Retina (tissue), 1 donor: ENCODE data around the gene TTBK1.

Experiments used
- DNase-seq: peaks from one replicate; pipeline ENCODE4 v3.0.0-alpha.2; 2016

Gene TTBK1

DNA sequence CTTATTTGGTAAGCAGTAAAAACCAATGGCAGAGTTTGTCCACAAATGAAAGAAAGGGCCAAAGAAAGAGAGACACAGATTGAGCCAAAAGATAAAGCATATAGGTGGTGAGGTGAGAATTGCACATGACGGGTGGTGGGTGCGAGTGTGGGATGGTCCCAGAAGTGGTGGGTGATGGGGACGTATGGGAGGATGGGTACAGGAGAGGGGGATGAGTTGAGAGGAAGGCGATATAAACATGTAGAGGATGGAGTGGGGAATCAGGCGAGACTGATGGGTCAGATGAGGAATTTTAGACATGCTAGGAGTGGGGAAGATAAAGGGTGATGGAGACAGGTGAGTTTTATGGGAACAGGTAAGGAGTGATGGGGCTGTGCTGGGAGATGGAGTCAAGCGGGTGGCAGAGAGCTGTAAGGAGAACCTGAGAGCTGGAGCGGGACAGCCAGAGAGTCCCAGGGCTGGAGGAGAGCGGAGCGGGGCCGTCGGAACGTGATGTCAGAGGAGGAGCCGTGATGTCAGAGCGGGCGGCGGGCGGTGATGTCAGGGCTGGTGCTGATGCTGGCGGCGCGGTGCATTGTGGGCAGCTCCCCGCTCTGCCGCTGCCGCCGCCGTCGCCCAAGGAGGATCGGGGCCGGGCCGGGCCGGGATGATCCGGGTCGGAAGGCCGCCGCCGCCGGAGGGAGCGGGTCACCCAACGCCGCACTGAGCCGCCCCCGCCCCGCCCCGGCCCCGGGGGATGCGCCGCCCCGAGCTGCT, at the start of gene TTBK1:
Gene TTBK1 (plus strand): TSS at position 574 of the 756 bp plus-strand sequence. CDS start 3,180 bp downstream, outside the sequence.
- DNase-seq: peak; percentile 76

DNA sequence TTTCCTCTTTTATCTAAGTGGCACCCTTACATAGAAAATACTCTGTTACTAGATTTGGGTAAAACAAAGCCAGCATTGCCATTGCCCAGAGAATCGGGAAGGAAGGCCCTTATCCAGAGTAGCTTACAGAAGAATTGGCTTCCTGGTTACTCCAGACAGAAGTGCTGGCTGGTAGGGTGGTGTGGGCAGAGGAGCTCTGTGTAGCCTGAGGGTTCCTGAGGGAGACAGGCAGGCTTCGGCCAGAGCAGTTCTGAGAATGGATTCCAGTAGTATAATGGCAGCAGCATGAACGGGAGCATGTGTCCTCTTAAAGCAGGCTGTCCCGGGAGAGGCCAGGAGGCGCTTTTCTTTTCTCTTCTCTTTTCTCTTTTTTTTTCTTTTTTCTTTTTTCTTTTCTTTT, 49.4 kb upstream of the TTBK1 start:
- DNase-seq: no peak

DNA sequence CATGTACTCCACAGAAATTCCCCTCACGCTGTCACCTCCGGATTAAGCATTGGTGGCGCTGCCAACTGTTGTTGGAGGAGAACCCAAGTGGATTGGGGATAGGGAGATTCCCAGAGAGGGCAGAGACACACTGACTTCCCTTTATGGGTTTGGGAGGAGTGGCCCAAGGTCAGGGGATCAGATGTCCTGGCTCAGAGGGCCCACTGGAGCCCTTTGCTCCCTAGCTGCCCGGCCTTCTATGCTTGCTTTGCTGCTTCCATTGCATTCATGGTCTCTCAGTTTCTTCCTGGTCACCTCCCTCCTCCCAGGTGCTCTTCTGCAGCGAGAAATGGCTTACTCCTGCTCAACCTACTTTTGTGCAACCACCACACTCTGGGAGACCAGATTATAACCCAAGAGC, 46.9 kb upstream of the TTBK1 start:
- DNase-seq: no peak

DNA sequence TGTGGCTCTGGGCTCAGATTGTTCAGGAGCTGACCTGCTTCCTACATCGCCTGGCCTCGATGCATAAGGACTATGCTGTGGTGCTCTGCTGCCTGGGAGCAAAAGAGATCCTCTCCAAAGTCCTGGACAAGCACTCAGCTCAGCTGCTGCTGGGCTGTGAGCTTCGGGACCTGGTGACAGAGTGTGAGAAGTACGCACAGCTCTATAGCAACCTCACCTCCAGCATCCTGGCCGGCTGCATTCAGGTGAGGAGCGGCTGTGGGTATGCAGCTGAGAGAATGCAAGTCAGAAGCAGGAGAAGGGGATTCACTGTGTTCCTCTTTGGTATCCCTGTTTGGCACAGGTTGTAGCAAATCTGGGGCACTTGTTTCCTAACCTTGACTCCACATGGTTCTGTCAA, 43.4 kb upstream of the TTBK1 start:
- no peak for DNase-seq

DNA sequence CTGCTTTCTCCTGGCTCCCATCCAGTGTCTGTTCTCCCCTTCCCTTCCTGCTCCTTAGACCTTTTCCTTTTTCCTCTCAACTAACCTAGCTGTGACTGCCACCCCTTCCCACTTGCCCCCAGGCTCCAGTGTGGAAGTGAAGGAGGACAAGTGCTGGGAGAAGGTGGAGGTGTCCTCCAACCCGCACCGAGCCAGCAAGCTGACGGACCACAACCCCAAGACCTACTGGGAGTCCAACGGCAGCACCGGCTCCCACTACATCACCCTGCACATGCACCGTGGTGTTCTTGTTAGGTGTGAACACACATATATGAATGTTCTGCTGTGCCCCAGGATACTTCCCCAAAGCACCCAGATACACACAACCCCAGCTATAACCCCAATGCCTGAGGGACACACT, 42.7 kb upstream of the TTBK1 start:
- no peak for DNase-seq

DNA sequence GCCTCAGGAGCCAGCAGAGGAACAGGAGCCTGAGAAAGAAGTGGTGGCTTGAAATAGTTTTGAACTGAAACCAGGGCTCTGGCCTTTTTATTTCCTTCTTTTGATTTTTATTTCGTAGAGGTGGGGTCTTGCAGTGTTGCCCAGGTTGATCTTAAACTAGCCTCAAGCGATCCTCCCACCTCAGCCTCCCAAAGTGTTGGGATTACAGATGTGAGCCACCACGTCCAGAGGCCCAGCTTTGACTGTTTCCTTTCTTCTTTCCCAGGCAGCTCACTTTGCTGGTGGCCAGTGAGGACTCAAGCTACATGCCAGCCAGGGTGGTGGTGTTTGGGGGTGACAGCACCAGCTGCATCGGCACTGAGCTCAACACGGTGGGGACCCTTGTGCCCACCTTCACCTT, 40.8 kb upstream of the TTBK1 start:
- no peak for DNase-seq

DNA sequence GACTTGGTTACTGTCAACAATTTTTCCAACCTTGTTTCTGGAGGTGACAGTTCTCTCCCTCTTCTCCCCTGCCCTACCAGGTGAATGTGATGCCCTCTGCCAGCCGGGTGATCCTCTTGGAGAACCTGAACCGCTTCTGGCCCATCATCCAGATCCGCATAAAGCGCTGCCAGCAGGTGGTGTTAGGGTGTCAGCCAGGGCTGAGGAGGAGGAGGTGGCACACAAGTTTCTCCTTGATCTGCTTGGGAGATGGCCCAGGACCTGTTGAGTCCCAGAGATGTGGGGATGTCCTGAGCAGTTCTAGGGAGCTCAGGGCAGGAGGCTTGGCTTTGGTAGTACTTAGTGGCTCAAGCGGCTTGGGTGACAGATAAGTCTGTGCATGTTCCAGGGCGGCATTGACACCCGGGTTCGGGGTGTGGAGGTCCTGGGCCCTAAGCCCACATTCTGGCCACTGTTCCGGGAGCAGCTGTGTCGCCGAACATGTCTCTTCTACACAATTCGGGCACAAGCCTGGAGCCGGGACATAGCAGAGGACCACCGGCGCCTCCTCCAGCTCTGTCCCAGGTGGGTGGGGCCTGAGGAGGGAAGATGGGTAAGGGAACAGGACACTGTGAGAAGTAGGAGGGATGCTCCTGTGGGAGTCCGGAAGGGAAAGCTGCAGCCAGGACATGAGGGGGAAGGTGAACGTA, 40.1 kb upstream of the TTBK1 start:
- DNase-seq: no peak

DNA sequence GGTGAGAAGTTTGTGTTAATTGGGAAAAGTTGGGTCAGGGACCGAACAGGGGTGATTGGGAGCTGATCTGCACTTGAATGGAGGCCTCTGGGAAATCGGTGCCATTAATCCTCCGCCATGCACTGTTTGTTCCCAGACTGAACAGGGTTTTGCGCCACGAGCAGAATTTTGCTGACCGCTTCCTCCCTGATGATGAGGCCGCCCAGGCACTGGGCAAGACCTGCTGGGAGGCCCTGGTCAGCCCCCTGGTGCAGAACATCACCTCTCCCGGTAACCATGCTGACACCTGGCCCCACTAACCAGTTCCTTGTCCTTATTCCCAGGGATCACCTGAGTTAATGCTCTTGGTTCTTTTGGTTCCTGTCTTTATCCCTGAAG, 39.6 kb upstream of the TTBK1 start:
- no peak for DNase-seq

DNA sequence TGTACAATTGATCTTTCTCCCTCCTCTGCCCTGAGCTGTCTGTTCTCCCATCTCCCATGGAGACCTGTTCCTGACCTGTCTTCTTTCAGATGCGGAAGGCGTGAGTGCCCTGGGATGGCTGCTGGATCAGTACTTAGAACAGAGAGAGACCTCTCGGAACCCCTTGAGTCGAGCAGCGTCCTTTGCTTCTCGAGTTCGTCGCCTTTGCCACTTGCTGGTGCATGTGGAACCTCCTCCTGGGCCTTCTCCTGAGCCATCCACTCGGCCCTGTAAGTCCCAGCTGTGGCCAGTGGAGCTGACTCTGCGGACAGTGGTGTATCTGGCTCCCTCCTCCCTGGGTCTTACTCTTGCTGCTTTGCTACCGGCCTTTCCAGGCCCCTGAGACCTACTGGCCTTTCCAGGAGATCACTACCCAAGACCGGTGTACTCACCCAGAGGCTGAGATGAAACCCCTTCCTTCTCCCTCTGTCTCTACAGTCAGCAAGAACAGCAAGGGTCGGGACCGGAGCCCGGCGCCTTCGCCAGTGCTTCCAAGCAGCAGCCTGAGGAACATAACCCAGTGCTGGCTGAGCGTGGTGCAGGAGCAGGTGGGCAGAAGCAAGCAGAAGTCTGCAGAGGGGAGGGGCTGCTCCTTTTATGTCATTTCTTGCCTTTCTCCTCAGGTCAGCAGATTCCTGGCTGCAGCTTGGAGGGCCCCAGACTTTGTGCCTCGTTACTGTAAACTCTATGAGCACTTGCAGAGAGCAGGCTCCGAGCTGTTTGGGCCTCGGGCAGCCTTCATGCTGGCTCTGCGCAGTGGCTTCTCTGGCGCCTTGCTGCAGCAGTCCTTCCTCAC, 38.8 kb upstream of the TTBK1 start:
- no peak for DNase-seq

DNA sequence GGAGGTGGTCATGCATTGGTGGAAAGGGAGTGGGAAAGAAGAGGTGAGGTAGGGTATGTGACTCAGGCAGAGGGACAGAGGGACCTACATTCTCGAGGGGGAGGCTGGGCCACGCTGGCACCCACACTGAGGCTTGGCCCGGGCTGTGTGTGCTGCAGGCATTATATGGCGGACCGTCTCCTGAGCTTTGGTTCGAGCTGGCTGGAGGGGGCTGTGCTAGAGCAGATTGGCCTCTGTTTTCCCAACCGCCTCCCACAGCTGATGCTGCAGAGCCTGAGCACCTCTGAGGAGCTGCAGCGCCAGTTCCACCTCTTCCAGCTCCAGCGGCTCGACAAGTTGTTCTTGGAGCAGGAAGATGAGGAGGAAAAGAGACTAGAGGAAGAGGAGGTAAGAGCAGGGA, 37.4 kb upstream of the TTBK1 start:
- no peak for DNase-seq

DNA sequence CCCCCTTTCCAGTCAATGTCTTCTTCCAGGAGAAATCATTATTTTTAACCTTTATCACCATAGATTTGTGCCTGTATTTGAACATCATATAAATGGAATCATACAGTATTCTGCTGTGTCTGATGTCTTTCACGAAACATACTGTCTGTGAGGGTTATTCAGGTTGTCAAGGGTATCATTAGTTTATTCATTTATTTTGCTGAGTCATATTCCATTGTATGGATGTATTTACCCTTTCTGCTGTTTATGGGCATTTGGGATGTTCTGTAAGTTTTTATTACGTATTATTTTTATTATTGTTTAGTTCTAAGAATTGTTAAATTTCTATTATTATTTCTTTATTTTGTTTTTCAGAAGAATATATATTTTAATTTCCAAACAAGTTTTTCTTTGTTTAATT, 36.0 kb upstream of the TTBK1 start:
- no peak for DNase-seq

DNA sequence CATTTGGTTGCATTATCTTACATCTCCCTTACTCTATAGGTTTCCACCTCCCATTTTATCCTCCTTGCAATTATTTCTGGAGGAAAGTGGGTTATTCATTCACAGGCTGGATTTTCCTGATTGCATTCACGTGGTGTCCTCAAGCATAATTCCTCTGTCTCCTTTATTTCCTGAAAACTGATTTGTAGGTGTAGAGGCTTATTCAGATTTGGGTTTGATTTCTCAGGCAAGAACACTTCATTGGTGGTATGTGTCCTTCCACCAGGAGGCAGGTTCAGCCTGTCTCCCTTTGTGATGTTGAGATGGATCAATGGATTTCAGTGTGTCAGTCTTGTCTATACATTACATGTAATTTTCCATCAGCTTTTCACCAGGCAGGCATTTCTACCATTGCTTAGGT, 31.3 kb upstream of the TTBK1 start:
- DNase-seq: no peak

DNA sequence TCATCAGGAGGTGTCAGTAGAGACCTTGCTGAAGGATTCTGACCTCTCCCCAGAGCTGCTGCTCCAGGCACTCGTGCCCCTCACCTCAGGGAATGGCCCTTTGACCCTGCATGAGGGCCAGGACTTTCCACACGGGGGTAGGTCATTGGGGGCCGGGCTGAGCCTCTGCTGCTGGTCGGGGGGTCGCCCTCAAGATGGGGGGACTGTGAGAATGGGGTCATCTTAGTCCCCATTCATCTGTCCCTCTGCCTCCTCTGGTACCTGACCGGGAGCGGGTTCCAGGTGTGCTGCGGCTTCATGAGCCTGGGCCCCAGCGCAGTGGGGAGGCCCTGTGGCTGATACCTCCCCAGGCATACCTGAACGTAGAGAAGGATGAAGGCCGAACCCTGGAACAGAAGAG, 29.9 kb upstream of the TTBK1 start:
- no peak for DNase-seq

DNA sequence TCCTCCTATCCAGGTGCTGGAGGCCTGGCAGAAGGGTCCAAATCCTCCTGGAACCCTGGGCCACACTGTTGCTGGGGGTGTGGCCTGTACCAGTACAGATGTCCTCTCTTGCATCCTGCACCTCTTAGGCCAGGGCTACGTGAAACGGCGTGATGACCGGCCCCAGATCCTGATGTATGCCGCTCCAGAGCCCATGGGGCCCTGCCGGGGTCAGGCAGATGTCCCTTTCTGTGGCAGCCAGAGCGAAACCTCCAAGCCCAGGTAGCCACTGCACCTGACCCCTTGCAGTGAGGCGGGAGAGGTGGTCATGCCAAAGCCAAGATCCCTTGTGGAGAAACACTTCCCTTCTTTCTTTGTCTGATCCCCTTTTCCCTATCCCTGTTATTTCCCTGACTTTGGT, 28.2 kb upstream of the TTBK1 start:
- no peak for DNase-seq

DNA sequence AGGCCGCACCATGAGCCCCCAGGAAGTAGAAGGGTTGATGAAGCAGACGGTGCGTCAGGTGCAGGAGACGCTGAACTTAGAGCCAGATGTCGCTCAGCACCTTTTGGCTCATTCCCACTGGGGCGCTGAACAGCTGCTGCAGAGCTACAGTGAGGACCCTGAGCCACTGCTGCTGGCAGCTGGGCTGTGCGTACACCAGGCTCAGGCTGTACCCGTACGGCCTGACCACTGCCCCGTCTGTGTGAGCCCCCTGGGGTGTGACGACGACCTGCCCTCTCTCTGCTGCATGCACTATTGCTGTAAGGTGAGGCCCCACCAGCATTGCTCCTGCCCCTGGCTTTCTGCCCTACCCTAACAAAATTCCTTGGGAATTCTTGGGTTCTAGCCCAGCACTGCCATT, 27.1 kb upstream of the TTBK1 start:
- no peak for DNase-seq

DNA sequence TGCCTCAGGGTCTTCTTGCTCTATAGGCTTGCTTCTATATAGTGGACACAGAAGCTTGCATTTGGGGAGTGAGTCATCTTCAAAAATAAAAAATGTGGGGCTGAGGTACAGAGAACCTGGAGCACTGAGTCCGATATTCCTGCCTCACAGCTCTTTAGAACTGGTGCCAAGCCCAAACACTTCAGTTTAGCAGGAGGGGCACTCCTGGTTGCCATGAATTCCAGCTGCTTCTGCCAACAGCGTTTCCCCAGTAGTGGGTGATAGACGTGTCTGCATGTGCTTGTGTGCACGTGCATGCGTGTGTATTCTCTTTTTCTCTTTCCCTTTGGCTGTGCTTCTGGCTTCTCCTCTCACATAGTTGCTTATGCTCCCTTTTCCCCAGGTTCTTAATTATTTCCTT, 25.9 kb upstream of the TTBK1 start:
- DNase-seq: no peak

DNA sequence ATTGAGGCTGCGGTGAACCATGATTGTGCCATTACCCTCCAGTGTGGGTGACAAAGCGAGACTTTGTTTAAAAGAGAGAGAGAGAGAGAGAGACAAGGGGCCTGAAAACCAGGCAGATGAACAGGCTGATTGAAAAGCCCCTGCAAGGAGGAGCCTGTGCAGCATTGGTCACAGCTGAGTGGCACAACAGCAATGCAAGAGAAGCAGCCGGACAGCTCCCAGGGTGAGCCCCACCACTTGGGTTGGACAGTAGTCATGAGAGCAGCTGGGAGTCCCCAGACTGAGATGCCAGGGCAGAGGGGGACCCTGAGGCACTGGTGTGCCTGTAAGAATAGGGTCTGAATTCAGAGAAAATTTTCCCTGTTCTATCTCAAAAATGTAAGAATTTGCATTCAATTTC, 24.2 kb upstream of the TTBK1 start:
- DNase-seq: no peak

DNA sequence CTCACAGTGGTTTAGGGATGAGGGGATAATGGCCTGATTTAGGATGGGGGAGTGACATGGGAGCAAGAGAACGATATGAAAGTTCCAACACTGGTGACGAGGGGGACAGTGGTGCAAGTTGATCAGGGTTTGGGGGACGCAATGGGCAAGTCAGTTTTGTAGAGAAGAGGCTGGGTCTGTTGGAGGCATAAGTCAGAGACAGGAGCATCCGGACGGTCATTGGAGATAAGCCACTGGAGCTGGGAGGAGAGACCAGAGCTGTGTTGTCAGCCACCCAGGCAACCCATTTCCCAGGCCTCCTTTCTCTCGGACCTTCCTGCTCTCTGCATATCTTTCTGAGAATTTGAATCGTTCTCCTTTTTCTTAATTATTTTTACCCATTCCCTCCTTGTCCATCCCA, 23.5 kb upstream of the TTBK1 start:
- DNase-seq: no peak

DNA sequence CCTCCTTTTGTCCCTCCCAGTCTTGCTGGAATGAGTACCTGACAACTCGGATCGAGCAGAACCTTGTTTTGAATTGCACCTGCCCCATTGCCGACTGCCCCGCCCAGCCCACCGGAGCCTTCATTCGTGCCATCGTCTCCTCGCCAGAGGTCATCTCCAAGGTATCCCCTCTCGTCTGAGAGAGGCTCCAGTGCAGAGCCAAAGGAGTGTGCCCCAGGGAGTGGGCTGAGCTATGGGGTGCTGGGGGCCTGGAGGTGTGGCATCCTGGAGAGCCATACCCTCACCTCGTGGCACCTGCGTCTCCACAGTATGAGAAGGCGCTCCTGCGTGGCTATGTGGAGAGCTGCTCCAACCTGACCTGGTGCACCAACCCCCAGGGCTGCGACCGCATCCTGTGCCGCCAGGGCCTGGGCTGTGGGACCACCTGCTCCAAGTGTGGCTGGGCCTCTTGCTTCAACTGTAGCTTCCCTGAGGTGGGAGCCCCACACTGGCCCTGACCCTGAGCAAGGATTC, 22.8 kb upstream of the TTBK1 start:
- DNase-seq: no peak

DNA sequence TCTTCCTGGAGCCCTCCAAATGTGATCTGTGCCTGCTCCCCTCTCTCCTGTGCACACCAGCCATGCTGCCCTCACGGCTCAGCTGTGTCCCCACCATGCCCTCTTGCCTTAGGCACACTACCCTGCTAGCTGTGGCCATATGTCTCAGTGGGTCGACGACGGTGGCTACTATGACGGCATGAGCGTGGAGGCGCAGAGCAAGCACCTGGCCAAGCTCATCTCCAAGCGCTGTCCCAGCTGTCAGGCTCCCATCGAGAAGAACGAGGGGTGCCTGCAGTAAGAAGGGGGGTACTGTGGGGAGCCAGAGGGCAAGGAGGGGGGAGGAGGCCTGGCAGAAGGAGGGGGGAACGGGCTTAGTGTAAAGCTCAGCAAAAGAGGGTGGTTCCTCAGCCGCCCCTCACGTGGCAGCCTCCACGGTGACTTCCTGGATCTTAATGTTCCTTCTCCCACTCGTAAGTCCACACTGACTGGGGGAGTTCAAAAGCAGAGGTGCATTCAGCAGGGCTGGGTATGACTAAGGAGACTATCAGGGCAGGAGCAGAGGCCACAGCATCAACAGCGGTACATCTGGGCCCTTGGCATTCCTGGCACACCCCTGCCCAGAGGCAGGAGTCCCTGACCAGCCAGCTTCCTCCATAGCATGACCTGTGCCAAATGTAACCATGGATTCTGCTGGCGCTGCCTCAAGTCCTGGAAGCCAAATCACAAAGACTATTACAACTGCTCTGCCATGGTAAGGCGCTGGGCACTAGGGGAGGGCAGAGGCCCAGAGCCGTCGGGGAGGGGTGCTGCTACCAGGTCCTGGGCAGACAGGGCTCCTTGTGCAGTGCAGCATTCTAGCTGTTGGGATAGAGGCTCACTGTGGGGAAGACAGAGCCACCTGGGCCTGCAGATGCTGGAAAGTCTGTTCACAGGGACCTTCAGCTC, 22.0 kb upstream of the TTBK1 start:
- no peak for DNase-seq

DNA sequence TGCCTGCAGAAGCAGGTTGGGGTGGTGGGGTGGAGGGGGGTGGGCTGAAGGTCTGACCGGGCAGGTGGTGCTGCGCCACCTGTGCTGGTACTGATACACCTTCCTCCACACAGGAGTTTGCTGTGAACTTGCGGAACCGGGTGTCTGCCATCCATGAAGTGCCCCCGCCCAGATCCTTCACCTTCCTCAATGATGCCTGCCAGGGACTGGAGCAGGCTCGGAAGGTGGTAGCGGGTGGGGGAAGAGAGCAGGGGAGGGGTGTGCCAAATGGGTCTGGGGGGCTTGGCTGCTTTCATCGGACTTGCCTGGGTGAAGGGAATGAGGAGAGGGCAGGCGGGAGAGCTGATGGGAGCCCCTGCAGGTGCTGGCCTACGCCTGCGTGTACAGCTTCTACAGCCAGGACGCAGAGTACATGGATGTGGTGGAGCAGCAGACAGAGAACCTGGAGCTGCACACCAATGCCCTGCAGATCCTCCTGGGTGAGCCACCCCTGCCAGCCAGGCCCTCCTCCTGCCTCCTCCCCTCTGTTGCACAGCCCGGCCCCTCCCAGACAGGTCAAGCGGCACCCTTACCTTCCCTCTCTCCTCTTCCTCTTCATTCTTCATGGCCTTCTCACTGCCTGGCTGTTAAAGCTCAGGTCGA, 20.7 kb upstream of the TTBK1 start:
- no peak for DNase-seq

DNA sequence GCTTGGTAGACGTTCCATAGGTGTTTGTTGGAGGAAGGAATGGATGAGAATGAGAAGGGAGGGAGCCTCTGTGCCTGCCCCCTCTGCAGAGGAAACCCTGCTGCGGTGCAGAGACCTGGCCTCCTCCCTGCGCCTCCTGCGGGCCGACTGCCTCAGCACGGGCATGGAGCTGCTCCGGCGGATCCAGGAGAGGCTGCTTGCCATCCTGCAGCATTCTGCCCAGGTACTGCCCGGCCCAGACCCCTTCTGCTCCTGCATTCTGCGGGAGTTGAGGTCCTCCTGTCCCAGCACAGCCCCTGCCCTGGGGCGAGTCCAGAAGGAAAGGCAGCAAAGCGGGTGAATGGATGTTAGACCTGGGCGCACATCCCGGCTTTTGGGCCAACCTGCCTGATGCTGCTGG, 20.1 kb upstream of the TTBK1 start:
- DNase-seq: no peak
